Measurements from ENCODE around the gene FRY.
A peak's percentile ranks its signal among the peaks of the same experiment; 100 is the strongest.

Gene FRY

GRCh38 chr13:32228330-32229041 lies 196.9 kb downstream of the FRY start:
- ATAC-seq, result no peak
- TF ChIP-seq GLIS3 (CRISPR knock-in tag; IDR thresholded peaks at IDR 0.05) (no peak), ZFP30 (CRISPR knock-in tag; IDR thresholded peaks at IDR 0.05) (peak; percentile 83), OSR1 (CRISPR knock-in tag; IDR thresholded peaks at IDR 0.05) (no peak)

GRCh38 chr13:32229443-32229842 lies 197.9 kb downstream of the FRY start:
- no peak for ATAC-seq
- no peak for TF ChIP-seq TCF4 (CRISPR knock-in tag; IDR thresholded peaks at IDR 0.05; ENCODE audit: borderline replicate concordance)
- TF ChIP-seq ESRRG (CRISPR knock-in tag; IDR thresholded peaks at IDR 0.05), result no peak
- no peak for TF ChIP-seq CSDC2 (CRISPR knock-in tag; IDR thresholded peaks at IDR 0.05)
- no peak for TF ChIP-seq ZFP3 (CRISPR knock-in tag; IDR thresholded peaks at IDR 0.05)
- no peak for TF ChIP-seq BACH2 (CRISPR knock-in tag; IDR thresholded peaks at IDR 0.05; ENCODE audit: borderline replicate concordance)
- TF ChIP-seq ARNTL (CRISPR knock-in tag; IDR thresholded peaks at IDR 0.05; ENCODE audit: borderline replicate concordance, low read depth), result no peak
- TF ChIP-seq TSHZ2 (CRISPR knock-in tag; IDR thresholded peaks at IDR 0.05), result no peak
- TF ChIP-seq ISL1 (CRISPR knock-in tag; IDR thresholded peaks at IDR 0.05), result no peak
- no peak for TF ChIP-seq GLIS3 (CRISPR knock-in tag; IDR thresholded peaks at IDR 0.05)
- TF ChIP-seq RARB (CRISPR knock-in tag; IDR thresholded peaks at IDR 0.05), result no peak
- no peak for TF ChIP-seq OSR1 (CRISPR knock-in tag; IDR thresholded peaks at IDR 0.05)
- no peak for TF ChIP-seq ZNF70 (CRISPR knock-in tag; IDR thresholded peaks at IDR 0.05)
- no peak for TF ChIP-seq CREB5 (CRISPR knock-in tag; IDR thresholded peaks at IDR 0.05; ENCODE audit: low read depth)
- TF ChIP-seq TOX (CRISPR knock-in tag; IDR thresholded peaks at IDR 0.05; ENCODE audit: borderline replicate concordance), result no peak
- no peak for TF ChIP-seq PPARA (CRISPR knock-in tag; IDR thresholded peaks at IDR 0.05; ENCODE audit: borderline replicate concordance)
- TF ChIP-seq ZFP30 (CRISPR knock-in tag; IDR thresholded peaks at IDR 0.05), result no peak
- no peak for TF ChIP-seq ZNF8 (CRISPR knock-in tag; IDR thresholded peaks at IDR 0.05)

GRCh38 chr13:32232263-32232662 lies 200.7 kb downstream of the FRY start:
- TF ChIP-seq ESRRG (CRISPR knock-in tag; IDR thresholded peaks at IDR 0.05) (no peak), RARB (CRISPR knock-in tag; IDR thresholded peaks at IDR 0.05) (no peak), OSR1 (CRISPR knock-in tag; IDR thresholded peaks at IDR 0.05) (no peak), ZFP3 (CRISPR knock-in tag; IDR thresholded peaks at IDR 0.05) (no peak), CSRNP3 (CRISPR knock-in tag; IDR thresholded peaks at IDR 0.05) (no peak), ARNTL (CRISPR knock-in tag; IDR thresholded peaks at IDR 0.05; ENCODE audit: borderline replicate concordance, low read depth) (no peak), PPARA (CRISPR knock-in tag; IDR thresholded peaks at IDR 0.05; ENCODE audit: borderline replicate concordance) (no peak), CREB5 (CRISPR knock-in tag; IDR thresholded peaks at IDR 0.05; ENCODE audit: low read depth) (no peak), TOX (CRISPR knock-in tag; IDR thresholded peaks at IDR 0.05; ENCODE audit: borderline replicate concordance) (no peak), TSHZ2 (CRISPR knock-in tag; IDR thresholded peaks at IDR 0.05) (no peak), SNAI2 (CRISPR knock-in tag; IDR thresholded peaks at IDR 0.05) (no peak), ZFP30 (CRISPR knock-in tag; IDR thresholded peaks at IDR 0.05) (no peak), ZC3H10 (CRISPR knock-in tag; IDR thresholded peaks at IDR 0.05) (no peak), ZNF565 (CRISPR knock-in tag; conservative IDR thresholded peaks at IDR 0.05; ENCODE audit: low read depth) (no peak), POU6F1 (CRISPR knock-in tag; IDR thresholded peaks at IDR 0.05; ENCODE audit: borderline replicate concordance, low read depth) (no peak), ZNF70 (CRISPR knock-in tag; IDR thresholded peaks at IDR 0.05) (no peak), BACH2 (CRISPR knock-in tag; IDR thresholded peaks at IDR 0.05; ENCODE audit: borderline replicate concordance) (no peak)
- ATAC-seq, result no peak

Data from SK-N-SH treated with all-trans-retinoic acid at 6 μM for 48 hours (cell line).